PC-3 (cell line): Measurements from ENCODE around the gene ZRANB1. TPM values are rescaled to one million over a fixed set of nuclear protein-coding genes. Genes with fewer than 3 reads are reported as not detected.
"Not testable (repeated sequence)": the region's sequence is repeated elsewhere in the genome, so short reads cannot be mapped to it uniquely, and the experiment has no call there.

ENCODE experiments used
- ATAC-seq: fragments of 200-7000 bp; cut with Tn5 transposase; 2 replicates; pipeline ENCODE4 v1.9.1; 2020; ENCODE audit warnings: mild to moderate bottlenecking, moderate library complexity
- BruUV-seq: library from RNA; stranded (reverse); fragments of 400-500 nt; replicated peaks from 2 replicates; lab custom pipeline; 2021; lab: Mats Ljungman, UMichigan
- CTCF ChIA-PET: fragments of 300-600 bp; sonication (Branson Sonifier 250); formaldehyde crosslinking; loops from one replicate; lab custom pipeline; 2022; ENCODE audit warnings: antibody characterized with exemption; lab: Charles Lee
- POLR2A ChIA-PET: fragments of 300-600 bp; sonication (Branson Sonifier 250); formaldehyde crosslinking; loops from one replicate; lab custom pipeline; 2022; ENCODE audit warnings: antibody characterized with exemption; ENCODE audit not compliant: unreplicated experiment; lab: Charles Lee
- DNase-seq: peaks from one replicate; pipeline ENCODE4 v3.0.0-alpha.2; 2015
- H2AFZ ChIP-seq: fragments of 300-600 bp; sonication (generic); 2 replicates; pipeline ENCODE4 v1.6.0; 2016; ENCODE audit warnings: antibody characterized with exemption, low read length
- H3F3A ChIP-seq: fragments of 300-600 bp; sonication (generic); one replicate; pipeline ENCODE4 v1.6.0; 2017; ENCODE audit warnings: antibody characterized with exemption, low read length, control low read depth, mild to moderate bottlenecking; ENCODE audit not compliant: unreplicated experiment
- H3K27ac ChIP-seq: fragments of 300-600 bp; sonication (generic); 2 replicates; pipeline ENCODE4 v1.5.1; 2016; ENCODE audit warnings: mild to moderate bottlenecking, low read length
- H3K27me3 ChIP-seq: fragments of 300-600 bp; sonication (generic); 2 replicates; pipeline ENCODE4 v1.6.1; 2016; ENCODE audit warnings: low read length, mixed read lengths
- H3K36me3 ChIP-seq: fragments of 300-600 bp; sonication (generic); 2 replicates; pipeline ENCODE4 v1.6.1; 2016; ENCODE audit warnings: low read depth, mixed run types, low read length, mixed read lengths
- H3K4me1 ChIP-seq: fragments of 300-600 bp; sonication (generic); 2 replicates; pipeline ENCODE4 v1.5.1; 2016; ENCODE audit warnings: low read length; ENCODE audit not compliant: insufficient read depth
- H3K4me2 ChIP-seq: fragments of 300-600 bp; sonication (generic); 2 replicates; pipeline ENCODE4 v1.6.0; 2016; ENCODE audit warnings: low read length
- H3K4me3 ChIP-seq: fragments of 300-600 bp; sonication (generic); 2 replicates; pipeline ENCODE4 v1.5.1; 2016; ENCODE audit warnings: mild to moderate bottlenecking, low read length, mixed read lengths
- H3K79me2 ChIP-seq: fragments of 300-600 bp; sonication (generic); 2 replicates; pipeline ENCODE4 v1.6.1; 2017; ENCODE audit warnings: low read length, mixed read lengths
- H3K9ac ChIP-seq: fragments of 300-600 bp; sonication (generic); 2 replicates; pipeline ENCODE4 v1.6.0; 2016; ENCODE audit warnings: mild to moderate bottlenecking, low read length
- H3K9me2 ChIP-seq: fragments of 300-600 bp; sonication (generic); replicated peaks from 2 replicates; pipeline ENCODE4 v1.6.1; 2016; ENCODE audit warnings: mixed run types, low read length, mixed read lengths
- H3K9me3 ChIP-seq: fragments of 300-600 bp; sonication (generic); 2 replicates; pipeline ENCODE4 v1.6.1; 2016; ENCODE audit warnings: low read length, mixed read lengths
- H4K20me1 ChIP-seq: fragments of 300-600 bp; sonication (generic); 2 replicates; pipeline ENCODE4 v1.6.1; 2016; ENCODE audit warnings: low read length, mixed read lengths
- EZH2 ChIP-seq: fragments of 300-600 bp; sonication (generic); IDR thresholded peaks from one replicate; pipeline ENCODE4 v1.6.1; 2017; ENCODE audit warnings: antibody characterized with exemption, mild to moderate bottlenecking, low read length; ENCODE audit not compliant: unreplicated experiment
- EZH2phosphoT487 ChIP-seq: fragments of 300-600 bp; sonication (generic); IDR thresholded peaks from 2 replicates; pipeline ENCODE4 v1.6.1; 2018; ENCODE audit warnings: mild to moderate bottlenecking, antibody characterized with exemption, low read length, borderline replicate concordance
- intact Hi-C: fragments of 100-400 bp; cut with micrococcal nuclease; formaldehyde crosslinking; loops from 2 replicates; pipeline ENCODE4 v1.9.0; 2023
- total RNA-seq: library from RNA; depleted of rRNA; stranded (reverse); fragments of >200 nt; gene quantifications from 2 replicates; pipeline ENCODE4 v1.2.3, GENCODE V29; 2014
- TF ChIP-seq, protein P1 (sequence below): fragments of 300-600 bp; sonication (generic); conservative IDR thresholded peaks from 2 replicates; pipeline ENCODE4 v1.5.1; 2017; ENCODE audit warnings: antibody characterized with exemption, low read depth, mild to moderate bottlenecking, low read length

ZRANB1 gene
- total RNA-seq, 1 experiment from 2014 or later: 12.8 TPM

- Histone ChIP-seq H3K4me1 (no peaks in the 10 kb centered on the region), H3K9me3 (no peaks in the 10 kb centered on the region), H3K4me3 (no peak overlapping the region), H3K36me3 (peaks cover 23% of the 10 kb centered on the region), H3K27me3 (no peaks in the 10 kb centered on the region), H3K9ac (no peak overlapping the region), H3K9me2 (no peaks in the 10 kb centered on the region), H3F3A (no peaks in the 10 kb centered on the region), H4K20me1 (no peaks in the 10 kb centered on the region), H2AFZ (no peak overlapping the region), H3K79me2 (no peaks in the 10 kb centered on the region), H3K4me2 (no peak overlapping the region), H3K27ac (no peak overlapping the region)
- DNase-seq: no peak
- no peak for ATAC-seq
- ChIA-PET POLR2A (no interaction called here), CTCF (no interaction called here)
- TF ChIP-seq EZH2phosphoT487: no peak
- no peak for TF ChIP-seq EZH2
- TF ChIP-seq, protein P1, sequence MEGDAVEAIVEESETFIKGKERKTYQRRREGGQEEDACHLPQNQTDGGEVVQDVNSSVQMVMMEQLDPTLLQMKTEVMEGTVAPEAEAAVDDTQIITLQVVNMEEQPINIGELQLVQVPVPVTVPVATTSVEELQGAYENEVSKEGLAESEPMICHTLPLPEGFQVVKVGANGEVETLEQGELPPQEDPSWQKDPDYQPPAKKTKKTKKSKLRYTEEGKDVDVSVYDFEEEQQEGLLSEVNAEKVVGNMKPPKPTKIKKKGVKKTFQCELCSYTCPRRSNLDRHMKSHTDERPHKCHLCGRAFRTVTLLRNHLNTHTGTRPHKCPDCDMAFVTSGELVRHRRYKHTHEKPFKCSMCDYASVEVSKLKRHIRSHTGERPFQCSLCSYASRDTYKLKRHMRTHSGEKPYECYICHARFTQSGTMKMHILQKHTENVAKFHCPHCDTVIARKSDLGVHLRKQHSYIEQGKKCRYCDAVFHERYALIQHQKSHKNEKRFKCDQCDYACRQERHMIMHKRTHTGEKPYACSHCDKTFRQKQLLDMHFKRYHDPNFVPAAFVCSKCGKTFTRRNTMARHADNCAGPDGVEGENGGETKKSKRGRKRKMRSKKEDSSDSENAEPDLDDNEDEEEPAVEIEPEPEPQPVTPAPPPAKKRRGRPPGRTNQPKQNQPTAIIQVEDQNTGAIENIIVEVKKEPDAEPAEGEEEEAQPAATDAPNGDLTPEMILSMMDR: no peak
- intact Hi-C loops: no loop called here
- no TSS peak for BruUV-seq
These were observed 45.9 kb downstream of the ZRANB1 start for GRCh38 chr10:124987788-124988187.

GRCh38 chr10:124988753-124989152, 46.8 kb downstream of the ZRANB1 start:
- H3K4me3 ChIP-seq, ATAC-seq, H3K27me3 ChIP-seq, H3K27ac ChIP-seq, intact Hi-C loops, H4K20me1 ChIP-seq, H3K4me2 ChIP-seq, H3K9me3 ChIP-seq, H3K9ac ChIP-seq, CTCF ChIA-PET, H3K79me2 ChIP-seq, POLR2A ChIA-PET, H3F3A ChIP-seq, H2AFZ ChIP-seq, H3K9me2 ChIP-seq, DNase-seq, H3K4me1 ChIP-seq, BruUV-seq: not testable (repeated sequence)
- peaks cover 23% of the 10 kb centered on the region for H3K36me3 ChIP-seq

GRCh38 chr10:124989526-124989925, 47.6 kb downstream of the ZRANB1 start:
- POLR2A ChIA-PET: no interaction called here
- intact Hi-C loops: no loop called here
- H3K36me3 ChIP-seq: peaks cover 21% of the 10 kb centered on the region

More at GRCh38 chr10:124989526-124989925, 47.6 kb downstream of the ZRANB1 start:
- no peaks in the 10 kb centered on the region for H3K4me1 ChIP-seq
- H3K9me2 ChIP-seq: no peaks in the 10 kb centered on the region
- ATAC-seq (no peak), DNase-seq (no peak)
- H2AFZ ChIP-seq: no peak overlapping the region
- no peak overlapping the region for H3K27ac ChIP-seq
- CTCF ChIA-PET: no interaction called here
- no peaks in the 10 kb centered on the region for H3K9me3 ChIP-seq
- H3K79me2 ChIP-seq: no peaks in the 10 kb centered on the region
- H3F3A ChIP-seq: no peaks in the 10 kb centered on the region
- H3K4me2 ChIP-seq: no peak overlapping the region
- no peaks in the 10 kb centered on the region for H4K20me1 ChIP-seq
- no TSS peak for BruUV-seq
- no peaks in the 10 kb centered on the region for H3K27me3 ChIP-seq
- TF ChIP-seq, protein P1: no peak
- TF ChIP-seq EZH2 (no peak), EZH2phosphoT487 (no peak)
- H3K9ac ChIP-seq: no peak overlapping the region
- no peak overlapping the region for H3K4me3 ChIP-seq
